Bronchial epithelial cell (primary cell): ENCODE results near the gene DIP2A. TPM values are rescaled to one million over a fixed set of nuclear protein-coding genes. Genes with fewer than 3 reads are reported as not detected.
"Not testable (repeated sequence)": the region's sequence is repeated elsewhere in the genome, so short reads cannot be mapped to it uniquely, and the experiment has no call there.

Experiments
- DNase-seq: peaks from one replicate; pipeline ENCODE4 v3.0.0-alpha.2; 2010; ENCODE audit warnings: low read depth
- FAIRE-seq: peaks from 2 replicates; lab custom pipeline; 2011; peaks lifted over from hg19 to GRCh38; lab: Jason Lieb, UNC
- H3K27me3 ChIP-seq: 2 replicates; pipeline ENCODE4 v1.5.1; 2011; ENCODE audit warnings: low read length; ENCODE audit not compliant: control insufficient read depth, insufficient read depth
- H3K36me3 ChIP-seq: 2 replicates; pipeline ENCODE4 v1.5.1; 2011; ENCODE audit warnings: low read length; ENCODE audit not compliant: control insufficient read depth, insufficient read depth
- H3K4me3 ChIP-seq: 2 replicates; pipeline ENCODE4 v1.5.1; 2011; ENCODE audit warnings: mild to moderate bottlenecking, low read depth, low read length, control low read depth
- total RNA-seq: library from RNA; depleted of rRNA; stranded (reverse); fragments of >200 nt; gene quantifications from 2 replicates; pipeline ENCODE4 v1.2.1, GENCODE V29; 2014
- TF ChIP-seq, protein P1 (sequence below): IDR thresholded peaks from 2 replicates; pipeline ENCODE4 v1.5.1; 2011; ENCODE audit warnings: mild to moderate bottlenecking, moderate library complexity, low read length, control low read depth, inconsistent platforms; ENCODE audit not compliant: insufficient read depth, severe bottlenecking

The DIP2A gene
- total RNA-seq, 1 donor from 2014 or later, result 28.2 TPM

DNA sequence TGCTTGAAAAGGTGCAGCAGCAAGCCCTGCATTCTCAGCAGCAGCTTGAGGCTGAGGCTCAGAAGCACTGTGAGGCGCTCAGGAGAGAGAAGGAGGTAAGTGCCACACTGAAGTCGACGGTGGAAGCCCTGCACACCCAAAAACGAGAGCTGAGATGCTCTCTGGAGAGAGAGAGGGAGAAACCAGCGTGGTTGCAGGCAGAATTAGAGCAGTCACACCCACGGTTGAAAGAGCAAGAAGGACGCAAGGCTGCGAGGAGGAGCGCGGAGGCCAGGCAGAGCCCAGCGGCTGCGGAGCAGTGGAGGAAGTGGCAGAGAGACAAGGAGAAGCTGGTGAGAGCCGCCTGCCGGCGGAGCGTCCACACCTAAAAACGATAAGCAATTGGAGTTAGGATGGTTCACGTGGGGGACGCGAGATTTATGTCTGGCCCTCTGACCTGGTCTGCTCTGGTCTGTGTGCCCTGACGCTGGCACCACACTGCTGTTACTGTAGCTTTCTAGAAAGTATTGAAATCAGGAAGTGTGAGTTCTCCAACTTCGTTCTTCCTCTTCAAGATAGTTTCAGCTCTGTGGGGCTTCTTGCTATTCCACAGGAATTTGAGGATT lies 26.7 kb upstream of the DIP2A start:
- Histone ChIP-seq H3K4me3 (no peak overlapping the region), H3K36me3 (peaks cover 24% of the 10 kb centered on the region), H3K27me3 (no peaks in the 10 kb centered on the region)
- FAIRE-seq (no peak), DNase-seq (no peak)
- TF ChIP-seq, protein P1, sequence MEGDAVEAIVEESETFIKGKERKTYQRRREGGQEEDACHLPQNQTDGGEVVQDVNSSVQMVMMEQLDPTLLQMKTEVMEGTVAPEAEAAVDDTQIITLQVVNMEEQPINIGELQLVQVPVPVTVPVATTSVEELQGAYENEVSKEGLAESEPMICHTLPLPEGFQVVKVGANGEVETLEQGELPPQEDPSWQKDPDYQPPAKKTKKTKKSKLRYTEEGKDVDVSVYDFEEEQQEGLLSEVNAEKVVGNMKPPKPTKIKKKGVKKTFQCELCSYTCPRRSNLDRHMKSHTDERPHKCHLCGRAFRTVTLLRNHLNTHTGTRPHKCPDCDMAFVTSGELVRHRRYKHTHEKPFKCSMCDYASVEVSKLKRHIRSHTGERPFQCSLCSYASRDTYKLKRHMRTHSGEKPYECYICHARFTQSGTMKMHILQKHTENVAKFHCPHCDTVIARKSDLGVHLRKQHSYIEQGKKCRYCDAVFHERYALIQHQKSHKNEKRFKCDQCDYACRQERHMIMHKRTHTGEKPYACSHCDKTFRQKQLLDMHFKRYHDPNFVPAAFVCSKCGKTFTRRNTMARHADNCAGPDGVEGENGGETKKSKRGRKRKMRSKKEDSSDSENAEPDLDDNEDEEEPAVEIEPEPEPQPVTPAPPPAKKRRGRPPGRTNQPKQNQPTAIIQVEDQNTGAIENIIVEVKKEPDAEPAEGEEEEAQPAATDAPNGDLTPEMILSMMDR, result no peak

DNA sequence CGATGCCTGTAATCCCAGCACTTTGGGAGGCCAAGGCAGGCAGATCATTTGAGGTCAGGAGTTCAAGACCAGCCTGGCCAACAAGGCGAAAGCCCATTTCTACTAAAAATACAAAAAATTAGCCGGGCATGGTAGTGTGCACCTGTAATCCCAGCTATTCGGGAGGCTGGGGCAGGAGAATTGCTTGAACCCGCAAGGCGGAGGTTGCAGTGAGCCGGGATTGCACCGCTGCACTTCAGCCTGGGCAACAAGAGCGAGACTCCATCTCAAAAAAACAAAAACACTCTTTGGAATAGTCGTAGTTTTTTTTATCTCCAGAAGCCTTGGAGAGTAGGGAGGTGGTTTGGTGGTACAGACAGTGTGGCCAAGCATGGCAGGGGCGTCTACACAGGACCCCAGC lies 25.6 kb upstream of the DIP2A start:
- H3K4me3 ChIP-seq, DNase-seq, H3K27me3 ChIP-seq, FAIRE-seq: not testable (repeated sequence)
- H3K36me3 ChIP-seq, result peaks cover 24% of the 10 kb centered on the region

DNA sequence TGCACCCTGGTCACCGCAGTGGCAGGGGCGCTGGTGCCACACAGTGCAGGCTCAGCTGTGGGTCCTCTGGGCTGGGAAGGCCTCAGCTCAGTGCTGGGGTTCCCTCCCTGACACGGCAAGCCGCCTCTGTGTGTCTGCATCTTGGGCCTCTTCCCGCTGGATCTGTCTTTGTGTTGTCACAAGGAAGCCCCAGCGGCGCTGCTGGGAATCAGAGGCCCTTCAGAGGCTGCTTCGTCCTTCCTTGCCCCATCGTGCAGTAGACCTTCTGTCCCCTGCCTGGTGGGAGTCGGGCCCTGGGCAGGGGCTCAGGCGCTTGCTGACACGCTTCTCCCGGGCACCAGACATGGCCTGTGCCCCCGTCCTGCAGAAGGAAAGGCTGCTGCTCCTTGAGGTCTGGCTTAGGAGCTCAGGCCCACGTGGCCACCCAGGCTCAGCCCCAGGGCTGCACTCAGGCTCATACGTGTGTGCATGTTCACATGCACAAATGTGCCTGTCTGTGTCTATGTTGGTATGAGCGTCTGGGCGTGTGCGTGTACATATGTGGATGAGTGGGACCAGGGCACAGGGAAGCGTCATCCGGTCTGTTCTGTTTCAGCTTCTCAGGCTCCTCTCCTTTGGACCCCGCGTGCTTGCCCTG lies 24.3 kb upstream of the DIP2A start:
- no peak overlapping the region for H3K4me3 ChIP-seq
- DNase-seq (no peak), FAIRE-seq (no peak)
- no peaks in the 10 kb centered on the region for H3K27me3 ChIP-seq
- H3K36me3 ChIP-seq, result peaks cover 27% of the 10 kb centered on the region
- TF ChIP-seq, protein P1, result no peak

DNA sequence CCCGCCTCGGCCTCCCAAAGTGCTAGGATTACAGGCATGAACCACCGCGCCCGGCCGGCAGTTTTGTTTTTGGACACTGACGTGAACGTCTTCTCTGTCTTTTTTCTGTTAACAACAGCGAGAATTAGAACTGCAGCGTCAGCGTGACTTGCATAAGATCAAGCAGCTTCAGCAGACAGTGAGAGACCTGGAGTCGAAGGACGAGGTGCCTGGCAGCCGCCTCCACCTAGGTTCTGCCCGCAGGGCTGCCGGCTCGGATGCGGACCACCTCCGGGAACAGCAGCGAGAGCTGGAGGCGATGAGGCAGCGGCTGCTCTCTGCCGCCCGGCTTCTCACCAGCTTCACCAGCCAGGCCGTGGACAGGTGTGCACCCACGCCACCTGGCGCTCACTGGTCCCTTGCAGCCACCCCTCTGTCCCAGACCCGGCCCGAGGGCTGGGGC lies 22.9 kb upstream of the DIP2A start:
- DNase-seq, result no peak
- Histone ChIP-seq H3K27me3 (no peaks in the 10 kb centered on the region), H3K36me3 (peaks cover 23% of the 10 kb centered on the region), H3K4me3 (no peak overlapping the region)
- TF ChIP-seq, protein P1, result no peak
- no peak for FAIRE-seq

DNA sequence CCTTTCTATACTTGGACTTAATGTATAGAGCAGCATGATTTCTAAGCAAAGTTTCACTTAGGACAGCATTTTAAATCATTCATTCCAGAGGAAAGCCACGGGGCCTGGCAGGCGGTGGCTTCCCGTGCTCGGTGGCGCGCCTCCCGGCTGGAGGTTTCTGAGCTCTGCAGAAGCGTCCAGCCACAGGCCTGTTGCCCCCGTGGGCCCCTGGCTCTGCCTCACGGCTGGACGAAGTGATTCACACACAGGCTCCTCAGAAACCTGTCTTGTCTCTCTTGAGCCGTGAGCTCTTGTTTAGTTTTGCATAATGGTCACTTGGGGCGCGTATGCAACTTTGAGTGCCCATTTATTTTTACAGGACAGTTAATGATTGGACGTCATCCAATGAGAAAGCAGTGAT lies 22.1 kb upstream of the DIP2A start:
- H3K36me3 ChIP-seq, result peaks cover 22% of the 10 kb centered on the region
- DNase-seq, result no peak
- FAIRE-seq, result no peak

DNA sequence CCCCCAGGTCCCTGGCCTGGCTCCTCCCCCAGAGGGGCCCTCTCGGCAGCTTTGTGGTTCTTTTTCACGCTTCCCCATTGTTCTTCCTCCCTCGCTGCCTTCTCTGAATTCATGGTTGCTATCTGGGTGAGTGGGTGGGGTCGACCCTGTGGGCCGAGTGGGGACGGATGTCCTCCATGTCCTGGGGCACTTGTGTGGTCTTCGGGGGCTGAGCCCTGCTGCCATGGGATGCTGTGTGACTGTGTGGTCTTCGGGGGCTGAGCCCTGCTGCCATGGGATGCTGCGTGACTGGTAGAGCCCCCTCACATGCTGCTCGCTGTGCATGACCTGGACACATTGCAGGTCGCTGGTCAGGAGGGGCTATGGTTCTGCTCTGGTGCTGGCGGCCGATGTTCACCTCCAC lies 21.6 kb upstream of the DIP2A start:
- Histone ChIP-seq H3K27me3 (no peaks in the 10 kb centered on the region), H3K4me3 (no peak overlapping the region), H3K36me3 (peaks cover 22% of the 10 kb centered on the region)
- FAIRE-seq, result no peak
- DNase-seq, result no peak
- TF ChIP-seq, protein P1, result no peak

More for the DNA sequence above, 22.1 kb upstream of the DIP2A start:
- Histone ChIP-seq H3K27me3 (no peaks in the 10 kb centered on the region), H3K4me3 (no peak overlapping the region)
- TF ChIP-seq, protein P1, result no peak
